Activated CD4-positive, alpha-beta T cell treated with anti-CD3 and anti-CD28 coated beads, Interleukin-2, amount 10 ng/mL, durations not matched to agents 24 days and 14 days (primary cell): ENCODE results near the gene TDRD3. TPM values are rescaled to one million over a fixed set of nuclear protein-coding genes. Genes with fewer than 3 reads are reported as not detected.
A peak's percentile ranks its signal among the peaks of the same experiment; 100 is the strongest.
"Not testable (repeated sequence)": the region's sequence is repeated elsewhere in the genome, so short reads cannot be mapped to it uniquely, and the experiment has no call there.

Experiments used
- DNase-seq: peaks from one replicate; pipeline ENCODE4 v3.0.0; 2022
- H3K27ac Mint-ChIP-seq: one replicate; pipeline ENCODE4 v1.8.0; 2022; ENCODE audit warnings: mild to moderate bottlenecking, mixed read lengths
- H3K27me3 Mint-ChIP-seq: one replicate; pipeline ENCODE4 v1.8.0; 2022; ENCODE audit warnings: mixed read lengths
- H3K36me3 Mint-ChIP-seq: one replicate; pipeline ENCODE4 v1.8.0; 2022; ENCODE audit warnings: low read depth, mild to moderate bottlenecking, mixed read lengths
- H3K4me1 Mint-ChIP-seq: one replicate; pipeline ENCODE4 v1.8.0; 2021; ENCODE audit warnings: mixed read lengths
- H3K4me3 Mint-ChIP-seq: one replicate; pipeline ENCODE4 v1.8.0; 2022; ENCODE audit warnings: mild to moderate bottlenecking, moderate library complexity, mixed read lengths
- H3K9me3 Mint-ChIP-seq: one replicate; pipeline ENCODE4 v1.8.0; 2021; ENCODE audit warnings: mixed read lengths
- intact Hi-C: fragments of 100-400 bp; cut with micrococcal nuclease; formaldehyde crosslinking; loops from one replicate; pipeline ENCODE4 v1.15.1; 2023
- total RNA-seq: library from RNA; stranded (reverse); gene quantifications from 2 replicates; pipeline ENCODE4 v1.2.3, GENCODE V29; 2022

Gene TDRD3
- 19.4 and 19.7 TPM in 2 replicates for total RNA-seq

GRCh38 chr13:60396783-60397703 is at the start of gene TDRD3:
TDRD3 (plus strand) TSS chr13:60397220; CDS start chr13:60397365, 145 bp downstream.
- peaks cover 36% of the 10 kb centered on the region for H3K4me1 Mint-ChIP-seq
- intact Hi-C loops, result loop anchor here (1.0 kb wide), 1 partner anchor 233 kb away; no protein-coding TSS in a partner anchor
- no peaks in the 10 kb centered on the region for H3K9me3 Mint-ChIP-seq
- H3K27me3 Mint-ChIP-seq, result no peaks in the 10 kb centered on the region
- H3K4me3 Mint-ChIP-seq, result peak within 1 kb of the TSS; percentile 97
- peak within 1 kb of the TSS; percentile 98 for H3K27ac Mint-ChIP-seq
- H3K36me3 Mint-ChIP-seq, result peaks cover 5% of the 10 kb centered on the region
- DNase-seq, result peak; percentile 93

- no peak overlapping the region for H3K4me3 Mint-ChIP-seq
- no peaks in the 10 kb centered on the region for H3K36me3 Mint-ChIP-seq
- H3K4me1 Mint-ChIP-seq, result no peaks in the 10 kb centered on the region
- peak; percentile 19 for DNase-seq
- H3K9me3 Mint-ChIP-seq, result no peaks in the 10 kb centered on the region
- intact Hi-C loops, result no loop called here
- no peak overlapping the region for H3K27ac Mint-ChIP-seq
- peaks cover 7% of the 10 kb centered on the region for H3K27me3 Mint-ChIP-seq
Observed at GRCh38 chr13:60347690-60348089, 49.3 kb upstream of the TDRD3 start.

DNA sequence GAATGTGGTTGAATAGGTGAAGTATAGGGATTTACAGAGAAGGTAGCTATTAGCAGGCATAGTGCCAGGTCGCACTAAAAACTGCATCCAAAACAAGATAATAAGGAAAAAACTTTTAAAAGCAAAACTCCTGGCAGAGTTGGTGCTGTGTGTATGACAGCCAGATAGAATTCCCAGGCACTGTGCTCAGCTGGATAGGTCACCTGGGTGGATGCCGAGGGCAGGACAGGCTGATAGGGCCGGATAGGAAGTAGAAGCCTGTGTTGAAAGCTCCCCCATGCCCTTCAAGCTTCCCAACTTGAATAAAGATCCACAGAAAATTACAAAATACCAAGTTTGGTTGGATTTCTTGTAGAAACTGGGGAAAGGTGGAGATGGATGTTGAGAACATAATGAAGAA is 48.9 kb upstream of the TDRD3 start:
- intact Hi-C loops, result no loop called here
- peak; percentile 38 for DNase-seq
- H3K36me3 Mint-ChIP-seq, result no peaks in the 10 kb centered on the region
- no peak overlapping the region for H3K27ac Mint-ChIP-seq
- no peaks in the 10 kb centered on the region for H3K9me3 Mint-ChIP-seq
- H3K4me1 Mint-ChIP-seq, result no peaks in the 10 kb centered on the region
- peaks cover 7% of the 10 kb centered on the region for H3K27me3 Mint-ChIP-seq
- H3K4me3 Mint-ChIP-seq, result no peak overlapping the region

DNA sequence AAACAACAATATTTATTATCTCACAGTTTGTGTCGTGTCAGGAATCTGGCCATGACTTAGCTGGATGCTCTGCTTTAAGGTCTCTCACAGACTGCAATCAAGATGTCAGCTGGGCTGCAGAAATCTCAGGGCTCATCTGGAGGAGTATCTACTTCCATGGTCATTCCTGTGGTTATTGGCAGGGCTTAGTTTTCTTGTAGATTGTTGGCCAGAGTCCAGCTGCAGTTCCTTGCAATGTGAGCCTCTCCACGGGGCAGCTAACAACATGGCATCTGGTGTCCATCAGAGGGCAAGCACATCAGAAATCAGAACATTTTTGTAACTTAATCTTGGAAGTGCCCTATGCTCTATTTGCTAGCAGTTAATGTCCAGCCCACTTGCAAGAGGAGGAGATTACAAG is 45.7 kb upstream of the TDRD3 start:
- Mint-ChIP-seq H3K4me3 (no peak overlapping the region), H3K27ac (no peak overlapping the region), H3K36me3 (no peaks in the 10 kb centered on the region), H3K4me1 (no peaks in the 10 kb centered on the region), H3K27me3 (peaks cover 10% of the 10 kb centered on the region), H3K9me3 (no peaks in the 10 kb centered on the region)
- intact Hi-C loops, result no loop called here
- DNase-seq, result peak; percentile 25

DNA sequence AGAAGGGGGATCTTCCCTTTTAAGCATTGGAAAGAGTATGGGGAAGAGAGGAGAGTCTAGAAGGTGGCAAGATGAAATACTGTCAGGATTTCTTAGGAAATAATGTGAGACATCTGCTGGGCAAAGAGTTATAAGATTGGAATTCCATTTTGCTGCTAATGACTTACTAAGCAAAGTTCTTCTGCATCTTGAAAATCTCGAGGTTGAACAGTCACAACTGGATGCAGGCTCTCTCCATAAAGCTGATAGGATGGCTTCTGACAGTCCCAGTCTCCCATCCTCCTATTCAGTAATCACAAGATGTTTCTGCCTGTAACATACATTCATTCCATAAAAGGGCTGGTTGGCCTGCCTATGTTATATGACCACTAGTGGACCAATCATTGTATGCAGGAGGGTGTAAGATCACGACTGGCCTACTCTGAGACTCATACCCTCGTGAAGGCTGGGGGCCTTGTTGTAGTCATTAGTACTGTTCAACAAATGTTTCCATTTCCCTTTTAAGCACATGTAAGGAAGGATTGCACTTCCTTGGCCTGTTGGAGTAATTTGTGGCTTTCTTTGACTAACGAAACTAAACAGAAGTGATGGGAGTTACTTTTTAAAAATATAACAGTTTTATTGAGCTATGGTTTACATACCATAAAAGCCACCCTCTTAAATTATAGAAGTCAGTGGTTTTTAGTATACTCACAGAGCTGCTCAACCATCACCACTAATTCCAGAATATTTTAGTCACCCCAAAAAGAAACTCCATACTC is 45.0 kb upstream of the TDRD3 start:
- Mint-ChIP-seq H3K27ac (no peak overlapping the region), H3K9me3 (no peaks in the 10 kb centered on the region), H3K4me1 (no peaks in the 10 kb centered on the region), H3K36me3 (no peaks in the 10 kb centered on the region), H3K4me3 (no peak overlapping the region), H3K27me3 (peaks cover 10% of the 10 kb centered on the region)
- intact Hi-C loops, result no loop called here
- DNase-seq, result peak; percentile 11

DNA sequence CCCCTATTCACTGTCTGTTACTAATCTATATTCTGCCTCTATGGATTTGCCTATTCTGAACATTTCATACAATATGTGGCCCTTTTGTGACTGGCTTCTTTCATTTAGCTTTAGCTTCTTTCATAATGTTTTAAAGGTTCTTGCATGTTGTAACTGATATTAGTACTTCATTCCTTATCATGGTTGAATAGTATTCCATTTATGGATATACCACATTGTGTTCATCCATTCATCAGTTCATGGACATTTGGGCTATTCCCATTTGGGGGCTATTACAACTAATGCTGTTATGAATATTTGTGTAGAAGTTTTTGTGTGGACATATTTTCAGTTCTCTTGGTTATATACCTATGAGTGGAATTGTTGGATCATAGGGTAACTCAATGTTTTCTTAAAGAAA is 44.4 kb upstream of the TDRD3 start:
- no peak overlapping the region for H3K27ac Mint-ChIP-seq

GRCh38 chr13:60355056-60355455 is 42.0 kb upstream of the TDRD3 start:
- H3K36me3 Mint-ChIP-seq, result no peaks in the 10 kb centered on the region
- no peak overlapping the region for H3K4me3 Mint-ChIP-seq
- H3K9me3 Mint-ChIP-seq, result no peaks in the 10 kb centered on the region
- H3K4me1 Mint-ChIP-seq, result no peaks in the 10 kb centered on the region
- H3K27me3 Mint-ChIP-seq, result peaks cover 3% of the 10 kb centered on the region
- no peak for DNase-seq
- no peak overlapping the region for H3K27ac Mint-ChIP-seq
- intact Hi-C loops, result no loop called here

More for the DNA sequence above, 44.4 kb upstream of the TDRD3 start:
- Mint-ChIP-seq H3K4me1 (no peaks in the 10 kb centered on the region), H3K36me3 (no peaks in the 10 kb centered on the region), H3K4me3 (no peak overlapping the region), H3K27me3 (peaks cover 10% of the 10 kb centered on the region), H3K9me3 (no peaks in the 10 kb centered on the region)
- intact Hi-C loops, result no loop called here
- no peak for DNase-seq

DNA sequence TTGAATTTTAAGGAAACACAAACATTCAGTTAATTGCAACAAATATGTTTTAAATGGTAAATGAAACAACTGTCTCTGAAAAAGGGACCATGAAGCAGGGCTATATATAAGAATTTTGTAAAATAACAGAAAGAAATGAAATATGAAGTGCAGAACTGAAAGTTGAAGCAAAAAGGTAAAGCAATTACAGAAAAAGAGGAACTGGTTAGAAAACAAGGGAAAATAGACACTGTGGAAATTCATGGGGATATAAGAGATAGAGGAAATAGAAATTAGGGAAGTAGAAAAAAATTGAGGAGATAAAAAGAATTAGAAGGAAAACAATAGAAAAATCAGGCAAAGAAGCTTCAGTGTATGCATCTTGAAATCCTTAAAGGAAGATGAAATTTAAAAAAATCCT is 40.0 kb upstream of the TDRD3 start:
- Mint-ChIP-seq H3K27ac (no peak overlapping the region), H3K27me3 (peaks cover 7% of the 10 kb centered on the region), H3K36me3 (no peaks in the 10 kb centered on the region), H3K4me3 (no peak overlapping the region), H3K4me1 (no peaks in the 10 kb centered on the region), H3K9me3 (no peaks in the 10 kb centered on the region)
- intact Hi-C loops, result no loop called here
- DNase-seq, result no peak

DNA sequence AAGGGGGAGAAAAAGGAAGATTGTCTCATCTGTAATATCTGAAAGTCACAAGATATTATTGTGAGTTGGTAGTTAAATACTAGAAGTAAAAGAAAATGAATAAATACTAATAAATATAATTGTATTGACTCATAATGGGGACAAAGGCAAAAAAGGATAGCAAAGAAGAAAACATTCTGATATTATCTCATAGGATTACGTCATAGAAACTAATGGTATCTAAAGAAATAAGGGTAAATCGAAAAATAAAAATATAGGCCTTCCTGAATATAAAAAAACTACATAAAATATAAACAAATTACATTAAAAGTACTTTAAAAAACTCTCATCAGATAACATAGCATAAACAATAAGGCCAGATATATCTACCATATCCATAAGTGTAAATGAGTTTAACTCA is 38.6 kb upstream of the TDRD3 start:
- Mint-ChIP-seq H3K4me1 (no peaks in the 10 kb centered on the region), H3K27ac (no peak overlapping the region), H3K9me3 (no peaks in the 10 kb centered on the region), H3K27me3 (peaks cover 7% of the 10 kb centered on the region), H3K36me3 (no peaks in the 10 kb centered on the region), H3K4me3 (no peak overlapping the region)
- no peak for DNase-seq
- intact Hi-C loops, result no loop called here

DNA sequence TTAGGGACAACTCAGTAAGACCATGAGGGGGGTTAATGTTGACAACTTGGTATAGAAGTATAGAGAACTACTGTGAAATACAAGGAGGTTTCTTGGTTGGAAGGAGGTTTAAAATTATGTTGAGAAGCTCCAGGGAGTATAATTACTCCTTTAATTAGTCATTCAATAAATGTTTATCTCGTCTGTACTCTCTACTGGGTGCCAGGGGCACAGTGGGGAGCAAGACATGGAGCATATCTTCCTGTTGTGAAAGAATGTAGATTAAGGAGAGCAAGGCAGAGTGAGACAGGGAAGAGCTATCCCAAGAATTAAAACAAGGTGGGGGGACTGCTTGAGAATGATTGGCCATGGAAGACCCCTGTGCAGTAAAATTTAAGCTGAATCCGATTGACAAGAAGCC is 33.7 kb upstream of the TDRD3 start:
- Mint-ChIP-seq H3K4me3 (no peak overlapping the region), H3K36me3 (no peaks in the 10 kb centered on the region), H3K27ac (no peak overlapping the region), H3K9me3 (no peaks in the 10 kb centered on the region), H3K27me3 (peaks cover 9% of the 10 kb centered on the region), H3K4me1 (no peaks in the 10 kb centered on the region)
- intact Hi-C loops, result no loop called here
- DNase-seq, result no peak

- DNase-seq, result no peak
- H3K27me3 Mint-ChIP-seq, result no peaks in the 10 kb centered on the region
- no peak overlapping the region for H3K27ac Mint-ChIP-seq
- intact Hi-C loops, result no loop called here
- H3K9me3 Mint-ChIP-seq, result no peaks in the 10 kb centered on the region
- H3K4me3 Mint-ChIP-seq, result no peak overlapping the region
- H3K4me1 Mint-ChIP-seq, result no peaks in the 10 kb centered on the region
- no peaks in the 10 kb centered on the region for H3K36me3 Mint-ChIP-seq
Observed at GRCh38 chr13:60369242-60369641, 27.8 kb upstream of the TDRD3 start.

DNA sequence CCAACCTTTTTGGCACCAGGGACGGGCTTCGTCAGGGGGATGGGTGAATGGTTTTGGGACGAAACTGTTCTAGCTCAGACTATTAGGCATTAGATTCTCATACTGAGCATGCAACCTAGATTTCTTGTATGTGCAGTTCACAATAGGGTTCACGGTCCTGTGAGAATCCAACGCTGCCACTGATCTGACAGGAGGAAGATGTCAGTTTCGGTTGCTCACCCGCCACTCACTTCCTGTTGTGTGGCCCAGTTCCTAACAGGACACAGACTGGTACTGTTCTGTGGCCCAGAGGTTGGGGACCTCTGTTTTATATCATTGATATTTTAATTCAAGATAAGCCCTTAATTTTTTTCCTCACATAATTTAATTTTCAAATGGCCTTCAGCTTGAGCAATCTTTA is 26.7 kb upstream of the TDRD3 start:
- H3K4me3 Mint-ChIP-seq, result no peak overlapping the region
- H3K4me1 Mint-ChIP-seq, result no peaks in the 10 kb centered on the region
- no peaks in the 10 kb centered on the region for H3K36me3 Mint-ChIP-seq
- intact Hi-C loops, result no loop called here
- H3K27me3 Mint-ChIP-seq, result no peaks in the 10 kb centered on the region
- no peak for DNase-seq
- H3K27ac Mint-ChIP-seq, result no peak overlapping the region
- H3K9me3 Mint-ChIP-seq, result no peaks in the 10 kb centered on the region

- Mint-ChIP-seq H3K36me3 (no peaks in the 10 kb centered on the region), H3K4me3 (no peak overlapping the region), H3K27me3 (no peaks in the 10 kb centered on the region), H3K27ac (no peak overlapping the region), H3K9me3 (no peaks in the 10 kb centered on the region), H3K4me1 (no peaks in the 10 kb centered on the region)
- intact Hi-C loops, result no loop called here
- DNase-seq, result no peak
Observed at GRCh38 chr13:60372141-60372540, 24.9 kb upstream of the TDRD3 start.

- H3K4me1 Mint-ChIP-seq, H3K36me3 Mint-ChIP-seq, H3K9me3 Mint-ChIP-seq, DNase-seq, H3K27ac Mint-ChIP-seq, H3K4me3 Mint-ChIP-seq, intact Hi-C loops: not testable (repeated sequence)
- H3K27me3 Mint-ChIP-seq, result peaks cover 12% of the 10 kb centered on the region
Observed at GRCh38 chr13:60379282-60379681, 17.7 kb upstream of the TDRD3 start.
